ELF-1 (cell line): ENCODE data around the gene NEURL1.
"Not testable (repeated sequence)": the region's sequence is repeated elsewhere in the genome, so short reads cannot be mapped to it uniquely, and the experiment has no call there.

Experiments used
- DNase-seq: peaks from one replicate; pipeline ENCODE4 v3.0.0-alpha.2; 2016; ENCODE audit warnings: low read depth, low spot score

NEURL1 gene

GRCh38 chr10:103465411-103466179 is 27.9 kb upstream of the NEURL1 start:
- DNase-seq, result no peak

GRCh38 chr10:103466734-103467133 is 26.8 kb upstream of the NEURL1 start:
- no peak for DNase-seq

GRCh38 chr10:103467406-103467805 is 26.1 kb upstream of the NEURL1 start:
- no peak for DNase-seq

GRCh38 chr10:103469201-103469600 is 24.3 kb upstream of the NEURL1 start:
- no peak for DNase-seq

- DNase-seq, result no peak
Observed at GRCh38 chr10:103470761-103471653, 22.5 kb upstream of the NEURL1 start.

- no peak for DNase-seq
Observed at GRCh38 chr10:103472005-103472404, 21.5 kb upstream of the NEURL1 start.

GRCh38 chr10:103473261-103473671 is 20.2 kb upstream of the NEURL1 start:
- DNase-seq, result no peak

- no peak for DNase-seq
Observed at GRCh38 chr10:103474077-103474476, 19.4 kb upstream of the NEURL1 start.

GRCh38 chr10:103475437-103475836 is 18.1 kb upstream of the NEURL1 start:
- DNase-seq, result no peak

GRCh38 chr10:103476046-103476768 is 17.3 kb upstream of the NEURL1 start:
- DNase-seq, result peak; percentile 77

GRCh38 chr10:103478671-103479070 is 14.8 kb upstream of the NEURL1 start:
- no peak for DNase-seq

GRCh38 chr10:103479135-103479534 is 14.4 kb upstream of the NEURL1 start, which contains the start of gene CALHM3:
Gene CALHM3 (minus strand): TSS chr10:103479240. CDS start chr10:103479032, 208 bp downstream.
- DNase-seq, result peak; percentile 58

- no peak for DNase-seq
Observed at GRCh38 chr10:103480521-103480920, 13.0 kb upstream of the NEURL1 start.

GRCh38 chr10:103481974-103482531 is 11.5 kb upstream of the NEURL1 start:
- peak; percentile 34 for DNase-seq

- not testable (repeated sequence) for DNase-seq
Observed at GRCh38 chr10:103486635-103487409, 6.7 kb upstream of the NEURL1 start.

- no peak for DNase-seq
Observed at GRCh38 chr10:103487410-103487708, 6.1 kb upstream of the NEURL1 start.

GRCh38 chr10:103490986-103491314 is 2.6 kb upstream of the NEURL1 start:
- no peak for DNase-seq

GRCh38 chr10:103491729-103492364 is 1.7 kb upstream of the NEURL1 start:
- DNase-seq, result peak; percentile 87

GRCh38 chr10:103492655-103493261 is 747 bp upstream of the NEURL1 start:
- peak; percentile 21 for DNase-seq
